Dendritic cell treated with granulocyte-macrophage colony-stimulating factor and Interleukin-4, amounts not matched to agents 40 ng/mL and 50 ng/mL, for 4 days (primary cell): Measurements from ENCODE around the gene FAM229B.

Experiments
- H3K27ac Mint-ChIP-seq: one replicate; pipeline ENCODE4 v1.8.0; 2022; ENCODE audit warnings: mild to moderate bottlenecking, mixed read lengths
- H3K27me3 Mint-ChIP-seq: one replicate; pipeline ENCODE4 v1.8.0; 2022; ENCODE audit warnings: mild to moderate bottlenecking, mixed read lengths
- H3K36me3 Mint-ChIP-seq: one replicate; pipeline ENCODE4 v1.8.0; 2022; ENCODE audit warnings: low read depth, mixed read lengths
- H3K4me1 Mint-ChIP-seq: one replicate; pipeline ENCODE4 v1.8.0; 2022; ENCODE audit warnings: low read depth, mixed read lengths
- H3K4me3 Mint-ChIP-seq: one replicate; pipeline ENCODE4 v1.8.0; 2022; ENCODE audit warnings: mild to moderate bottlenecking, moderate library complexity, mixed read lengths
- H3K9me3 Mint-ChIP-seq: one replicate; pipeline ENCODE4 v1.8.0; 2022; ENCODE audit warnings: mixed read lengths
- intact Hi-C: fragments of 100-400 bp; cut with micrococcal nuclease; formaldehyde crosslinking; loops from one replicate; pipeline ENCODE4 v1.15.0; 2022

The FAM229B gene

GRCh38 chr6:112130878-112131277 is 43.5 kb downstream of the FAM229B start:
- H3K4me3 Mint-ChIP-seq = no peak overlapping the region
- no peaks in the 10 kb centered on the region for H3K36me3 Mint-ChIP-seq

DNA sequence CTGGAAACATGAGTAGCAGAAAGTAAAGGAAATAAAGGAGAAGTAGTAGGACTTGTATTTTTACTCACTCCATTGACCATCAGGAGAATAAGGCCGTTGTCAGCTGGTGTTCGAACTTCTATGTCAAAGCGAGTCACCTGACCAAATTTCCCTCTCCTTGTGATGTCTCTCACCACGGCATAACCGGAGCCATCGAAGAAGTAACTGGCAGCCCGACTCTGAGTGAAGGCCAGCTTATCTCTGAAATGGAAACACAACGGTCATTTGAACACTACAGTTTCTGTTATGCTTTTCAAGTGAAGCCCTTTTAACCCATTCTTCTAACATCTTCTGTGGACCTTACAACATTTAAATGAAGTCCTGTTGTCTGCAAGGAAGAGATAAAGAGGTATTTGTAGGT is 51.7 kb downstream of the FAM229B start:
- Mint-ChIP-seq H3K27ac (no peak overlapping the region), H3K4me1 (no peaks in the 10 kb centered on the region), H3K4me3 (no peak overlapping the region), H3K9me3 (no peaks in the 10 kb centered on the region), H3K27me3 (peaks cover 3% of the 10 kb centered on the region), H3K36me3 (no peaks in the 10 kb centered on the region)
- intact Hi-C loops = no loop called here

More at GRCh38 chr6:112130878-112131277, 43.5 kb downstream of the FAM229B start:
- no peaks in the 10 kb centered on the region for H3K9me3 Mint-ChIP-seq
- H3K27me3 Mint-ChIP-seq = peaks cover 36% of the 10 kb centered on the region
- no peaks in the 10 kb centered on the region for H3K4me1 Mint-ChIP-seq
- no peak overlapping the region for H3K27ac Mint-ChIP-seq
- intact Hi-C loops = no loop called here

GRCh38 chr6:112141707-112142106 is 54.3 kb downstream of the FAM229B start:
- no peaks in the 10 kb centered on the region for H3K9me3 Mint-ChIP-seq
- peaks cover 9% of the 10 kb centered on the region for H3K27me3 Mint-ChIP-seq
- intact Hi-C loops = no loop called here
- H3K4me1 Mint-ChIP-seq = no peaks in the 10 kb centered on the region
- H3K27ac Mint-ChIP-seq = no peak overlapping the region
- H3K4me3 Mint-ChIP-seq = no peak overlapping the region
- no peaks in the 10 kb centered on the region for H3K36me3 Mint-ChIP-seq

DNA sequence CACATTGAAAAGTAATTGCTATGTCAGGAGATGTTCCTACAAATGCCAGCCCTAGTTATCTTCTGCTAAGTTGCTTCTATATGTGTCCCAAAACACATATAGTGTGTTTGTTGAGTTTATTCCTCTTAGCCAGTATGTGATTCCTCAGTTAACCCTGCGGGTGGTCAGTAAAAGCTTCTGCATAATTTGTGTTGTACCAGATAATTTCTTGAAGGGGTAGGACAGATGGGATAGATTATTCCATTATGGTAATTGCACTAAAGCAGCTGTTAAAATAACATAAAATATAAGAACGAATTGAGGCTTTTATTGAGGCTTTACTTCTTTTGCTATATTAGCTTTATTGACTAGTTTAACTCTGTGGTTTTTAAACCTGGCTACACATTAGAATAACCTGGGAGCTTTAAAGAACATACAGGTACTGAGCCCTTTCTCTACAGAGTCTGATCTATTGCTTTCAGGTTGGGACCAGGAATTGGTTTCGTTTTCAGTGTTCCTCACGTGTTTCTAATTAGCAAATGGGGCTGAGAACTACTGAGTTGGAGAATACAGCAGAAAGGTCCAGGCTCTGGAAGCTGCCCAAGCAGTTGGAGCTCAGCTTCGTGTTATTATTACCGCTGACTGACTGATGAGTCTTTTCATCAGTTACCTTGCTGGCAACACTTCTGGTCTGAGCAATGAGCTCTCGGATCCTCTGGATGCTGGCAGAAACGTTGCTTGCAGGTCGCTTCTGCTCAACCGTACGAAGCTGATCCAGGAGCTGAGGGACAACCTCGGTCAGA is 56.9 kb downstream of the FAM229B start:
- H3K4me3 Mint-ChIP-seq = no peak overlapping the region
- H3K36me3 Mint-ChIP-seq = no peaks in the 10 kb centered on the region
- no peaks in the 10 kb centered on the region for H3K9me3 Mint-ChIP-seq
- H3K4me1 Mint-ChIP-seq = no peaks in the 10 kb centered on the region
- intact Hi-C loops = no loop called here
- H3K27ac Mint-ChIP-seq = no peak overlapping the region
- peaks cover 11% of the 10 kb centered on the region for H3K27me3 Mint-ChIP-seq

GRCh38 chr6:112145080-112145573 is 57.7 kb downstream of the FAM229B start:
- no peaks in the 10 kb centered on the region for H3K36me3 Mint-ChIP-seq
- intact Hi-C loops = no loop called here

DNA sequence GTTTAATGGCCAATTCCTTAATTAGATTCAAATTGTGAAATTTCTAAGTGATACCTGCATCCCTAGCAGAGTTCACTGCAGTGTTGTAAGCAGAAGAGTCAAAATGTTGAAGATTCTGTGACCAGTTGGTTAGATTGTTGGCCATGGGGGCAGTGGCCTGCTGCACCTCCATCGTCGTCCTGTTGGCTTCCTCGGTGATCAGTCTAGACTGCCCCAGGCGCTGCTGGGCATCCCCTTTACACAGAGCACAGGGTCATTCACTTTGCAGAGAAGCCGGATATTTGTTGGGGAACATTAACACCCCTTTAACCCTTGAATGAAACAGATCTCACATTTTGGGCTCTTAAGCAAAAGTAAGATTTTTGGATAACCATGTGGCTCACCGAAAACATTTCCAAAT is 60.7 kb downstream of the FAM229B start:
- H3K4me1 Mint-ChIP-seq = peaks cover 5% of the 10 kb centered on the region
- H3K9me3 Mint-ChIP-seq = no peaks in the 10 kb centered on the region
- intact Hi-C loops = no loop called here
- no peaks in the 10 kb centered on the region for H3K36me3 Mint-ChIP-seq
- no peak overlapping the region for H3K27ac Mint-ChIP-seq
- peaks cover 12% of the 10 kb centered on the region for H3K27me3 Mint-ChIP-seq
- H3K4me3 Mint-ChIP-seq = no peak overlapping the region

More at GRCh38 chr6:112145080-112145573, 57.7 kb downstream of the FAM229B start:
- no peaks in the 10 kb centered on the region for H3K4me1 Mint-ChIP-seq
- peaks cover 11% of the 10 kb centered on the region for H3K27me3 Mint-ChIP-seq
- no peak overlapping the region for H3K27ac Mint-ChIP-seq
- no peak overlapping the region for H3K4me3 Mint-ChIP-seq
- H3K9me3 Mint-ChIP-seq = no peaks in the 10 kb centered on the region

GRCh38 chr6:112149236-112149635 is 61.8 kb downstream of the FAM229B start:
- Mint-ChIP-seq H3K4me1 (peaks cover 5% of the 10 kb centered on the region), H3K4me3 (no peak overlapping the region), H3K27me3 (peaks cover 12% of the 10 kb centered on the region), H3K27ac (no peak overlapping the region), H3K9me3 (no peaks in the 10 kb centered on the region), H3K36me3 (no peaks in the 10 kb centered on the region)
- intact Hi-C loops = no loop called here

- Mint-ChIP-seq H3K27ac (no peak overlapping the region), H3K4me1 (peaks cover 5% of the 10 kb centered on the region), H3K4me3 (no peak overlapping the region), H3K27me3 (peaks cover 12% of the 10 kb centered on the region), H3K36me3 (no peaks in the 10 kb centered on the region), H3K9me3 (no peaks in the 10 kb centered on the region)
- intact Hi-C loops = no loop called here
Measured at GRCh38 chr6:112149719-112150263, 62.4 kb downstream of the FAM229B start.

DNA sequence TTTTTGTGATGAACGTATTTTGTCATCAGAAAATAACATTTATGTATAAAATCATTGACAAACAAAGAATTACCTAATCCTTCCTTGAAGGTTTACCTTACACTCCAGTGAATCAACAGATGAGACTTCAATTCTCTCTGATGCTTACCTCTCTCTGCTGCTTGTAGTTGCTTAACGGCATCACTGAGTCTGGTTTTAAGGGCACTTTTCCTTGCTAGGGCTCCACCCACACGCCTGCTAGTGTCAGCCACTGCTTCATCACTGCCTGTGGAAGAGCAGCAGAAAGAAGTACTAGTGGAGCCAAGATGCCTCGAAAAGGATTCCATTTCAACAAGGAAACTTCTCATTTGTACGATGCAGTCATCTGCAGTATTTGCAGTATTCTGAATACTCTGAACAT is 63.0 kb downstream of the FAM229B start:
- Mint-ChIP-seq H3K9me3 (no peaks in the 10 kb centered on the region), H3K4me1 (peaks cover 5% of the 10 kb centered on the region), H3K27me3 (peaks cover 8% of the 10 kb centered on the region), H3K4me3 (no peak overlapping the region), H3K36me3 (no peaks in the 10 kb centered on the region), H3K27ac (no peak overlapping the region)
- intact Hi-C loops = no loop called here
